Mammary epithelial cell (primary cell): ENCODE data around the gene PIP5KL1.

ENCODE experiments used
- CTCF ChIP-seq, 2 donors: IDR thresholded peaks in 1 of 2; conservative IDR thresholded peaks in 1 of 2; 2 replicates each; pipeline ENCODE4 v1.5.1; 2011 to 2012; ENCODE audit warnings: inconsistent platforms in 2 of 2, low read length in 2 of 2, mild to moderate bottlenecking in 2 of 2, control low read depth in 1 of 2, low read depth in 1 of 2; ENCODE audit not compliant: insufficient read depth in 1 of 2; ENCODE audit errors: extremely low read depth in 1 of 2
- EZH2 ChIP-seq: IDR thresholded peaks from 2 replicates; pipeline ENCODE4 v1.6.1; 2012; ENCODE audit warnings: low read length, inconsistent platforms, borderline replicate concordance

DNA sequence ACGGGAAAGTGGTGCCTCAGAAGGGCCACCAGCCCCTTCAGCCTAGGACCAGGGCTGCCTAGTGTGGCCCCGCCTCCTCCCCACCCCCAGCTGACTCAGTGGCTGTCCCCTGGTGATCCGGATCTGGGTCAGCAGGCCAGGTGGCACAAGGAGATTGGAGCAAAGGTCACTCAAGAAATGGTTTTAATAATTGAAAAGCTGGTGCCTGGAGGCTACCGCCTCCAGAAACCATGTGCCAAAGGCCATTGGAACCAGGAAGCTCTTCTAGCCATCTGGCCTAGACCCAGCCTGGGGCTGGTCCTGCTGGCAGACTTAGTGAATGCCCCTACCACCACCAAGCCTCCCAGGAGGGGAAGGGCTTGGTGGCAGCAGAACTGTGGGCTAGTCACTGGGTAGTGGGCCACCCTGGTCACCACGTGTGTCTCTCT is 15.2 kb downstream of the PIP5KL1 start:
- no peak for TF ChIP-seq CTCF (conservative IDR thresholded peaks at IDR 0.05 in 1 of 2, IDR thresholded peaks at IDR 0.05 in 1 of 2; ENCODE audit: extremely low read depth in 1 of 2, insufficient read depth in 1 of 2, low read depth in 1 of 2, low read length in 2 of 2)
- TF ChIP-seq EZH2: no peak
